Heart left ventricle (tissue), 13 donors: ENCODE measurements around the gene LPIN3.

ENCODE experiments used
- POLR2A ChIP-seq, 2 donors: fragments of 450-650 bp; IDR thresholded peaks; one replicate each; pipeline ENCODE4 v1.6.1; 2017; ENCODE audit warnings: antibody characterized with exemption in 2 of 2, mild to moderate bottlenecking in 2 of 2, moderate library complexity in 2 of 2
- TF ChIP-seq, protein P1 (sequence below), 12 donors: fragments of 200-600 bp; sonication (generic) in 4 of 12; IDR thresholded peaks; one replicate each; pipeline versions ENCODE4 v1.5.0 to v1.8.0; 2018 to 2022; ENCODE audit warnings: antibody characterized with exemption in 12 of 12, mild to moderate bottlenecking in 5 of 12
- donor health status: ischemic (EF 13 %, LVEDD 7.1; RV severe dilation, severe dysfunction).
- donor health status: DM: no; HTN: yes; CAD: no.
- donor health status: DM: no; HTN: no; CAD: no.
- donor health status: ischemic (EF 25% LVEDD 6.9; RV normal size, moderate dysfunction).
- donor health status: ischemic (EF 25% LVEDD 5.7; RV mildly dilated, moderate dysfunction).
- donor health status: ischemic (EF 35%, LVEDD 5.7; RV mildly dilated, moderate dysfunction).
- donor health status: nonischemic (EF 11% LVEDD 7.7; RV severe dilation, severe dysfunction).
- donor health status: DM: yes; HTN: yes; CAD: no.
- donor health status: PGD.
- donor health status: ischemic (EF 29% LVEDD 5.4; RV normal size, mild dysfunction).
- donor health status: nonischemic (EF 23%, LVEDD 6.1; RV moderate dilation, normal function).

DNA sequence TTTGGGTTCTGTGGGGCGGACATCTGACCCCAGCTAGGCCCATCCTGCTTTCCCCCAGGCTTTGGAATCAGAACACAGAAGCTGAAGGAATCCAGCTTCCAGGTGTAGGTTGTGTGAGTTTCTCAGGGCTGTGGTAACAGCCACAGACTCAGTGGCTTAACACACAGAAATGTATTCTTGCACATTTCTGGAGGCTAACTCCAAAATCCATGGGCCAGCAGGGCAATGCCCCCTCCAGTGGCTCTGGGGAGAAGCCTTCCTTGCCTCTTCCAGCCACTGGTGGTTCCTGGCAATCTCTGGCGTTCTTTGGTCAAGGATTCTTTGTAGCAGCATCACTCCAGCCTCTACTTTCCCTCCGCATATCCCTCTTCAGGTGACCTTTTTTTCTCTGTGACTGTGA, 27.3 kb downstream of the LPIN3 start:
- TF ChIP-seq, protein P1, sequence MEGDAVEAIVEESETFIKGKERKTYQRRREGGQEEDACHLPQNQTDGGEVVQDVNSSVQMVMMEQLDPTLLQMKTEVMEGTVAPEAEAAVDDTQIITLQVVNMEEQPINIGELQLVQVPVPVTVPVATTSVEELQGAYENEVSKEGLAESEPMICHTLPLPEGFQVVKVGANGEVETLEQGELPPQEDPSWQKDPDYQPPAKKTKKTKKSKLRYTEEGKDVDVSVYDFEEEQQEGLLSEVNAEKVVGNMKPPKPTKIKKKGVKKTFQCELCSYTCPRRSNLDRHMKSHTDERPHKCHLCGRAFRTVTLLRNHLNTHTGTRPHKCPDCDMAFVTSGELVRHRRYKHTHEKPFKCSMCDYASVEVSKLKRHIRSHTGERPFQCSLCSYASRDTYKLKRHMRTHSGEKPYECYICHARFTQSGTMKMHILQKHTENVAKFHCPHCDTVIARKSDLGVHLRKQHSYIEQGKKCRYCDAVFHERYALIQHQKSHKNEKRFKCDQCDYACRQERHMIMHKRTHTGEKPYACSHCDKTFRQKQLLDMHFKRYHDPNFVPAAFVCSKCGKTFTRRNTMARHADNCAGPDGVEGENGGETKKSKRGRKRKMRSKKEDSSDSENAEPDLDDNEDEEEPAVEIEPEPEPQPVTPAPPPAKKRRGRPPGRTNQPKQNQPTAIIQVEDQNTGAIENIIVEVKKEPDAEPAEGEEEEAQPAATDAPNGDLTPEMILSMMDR (IDR thresholded peaks at IDR 0.05) = no peak
- TF ChIP-seq POLR2A (IDR thresholded peaks at IDR 0.05) = no peak
